Measurements from ENCODE around the gene GPR179. TPM values are rescaled to one million over a fixed set of nuclear protein-coding genes. Genes with fewer than 3 reads are reported as not detected.

The GPR179 gene
- total and polyA plus RNA-seq, 2 donors (not counting 3 experiments of a cell fraction or from before 2014, with no cell fraction given): not detected

GRCh38 chr17:38351412-38352222, 7.9 kb upstream of the GPR179 start, which contains the start of gene SOCS7:
Gene SOCS7 (plus strand): TSS chr17:38351844. CDS start chr17:38352053, 209 bp downstream.
- Histone ChIP-seq H3K4me1 (ENCODE audit: control insufficient read depth, extremely low read depth, insufficient read depth, low read length) (peaks cover 8% of the 10 kb centered on the region), H3K9ac (replicated peaks; ENCODE audit: extremely low read depth, insufficient read depth, low read length) (peak within 1 kb of the TSS; percentile 59), H3K27ac (ENCODE audit: insufficient read depth, low read depth, low read length) (peak within 1 kb of the TSS; percentile 21), H3K4me2 (ENCODE audit: insufficient read depth, low read length) (peak within 1 kb of the TSS; percentile 91), H3K9me1 (replicated peaks; ENCODE audit: control insufficient read depth, extremely low read depth, insufficient read depth, low read length) (no peaks in the 10 kb centered on the region), H3K79me2 (ENCODE audit: control insufficient read depth, insufficient read depth, low read length) (peaks cover 3% of the 10 kb centered on the region), H3K27me3 (ENCODE audit: control insufficient read depth in 2 of 2, insufficient read depth in 2 of 2, low read length in 2 of 2) (no peaks in the 10 kb centered on the region), H3K9me3 (replicated peaks; ENCODE audit: control insufficient read depth, insufficient read depth, low read length) (no peaks in the 10 kb centered on the region), H4K20me1 (replicated peaks; ENCODE audit: control insufficient read depth, extremely low read depth, insufficient read depth, low read length) (no peaks in the 10 kb centered on the region), H3K4me3 (replicated peaks in 1 of 3; ENCODE audit: insufficient read depth in 1 of 3, low read depth in 1 of 3, low read length in 3 of 3) (peak within 1 kb of the TSS; percentile 66 to 69 (median 69)), H3K36me3 (ENCODE audit: control insufficient read depth in 2 of 2, extremely low read depth in 1 of 2, insufficient read depth in 2 of 2, low read length in 2 of 2) (no peaks in the 10 kb centered on the region), H2AFZ (ENCODE audit: low read depth, low read length) (peak within 1 kb of the TSS; percentile 93)
- TF ChIP-seq MYC (IDR thresholded peaks at IDR 0.05; ENCODE audit: low read depth, low read length) (no peak), POLR2A (IDR thresholded peaks at IDR 0.05; ENCODE audit: low read depth, low read length) (peak; percentile 64), POLR2AphosphoS5 (IDR thresholded peaks at IDR 0.05; ENCODE audit: insufficient read depth, low read depth, low read length) (peak; percentile 89)
- DNase-seq (ENCODE audit: low read depth, low spot score) (peak; percentile 89), FAIRE-seq (no peak)
- ChIA-PET POLR2A (no interaction called here), CTCF (interaction anchor here (0.6 to 4.7 kb wide), 11 partner anchors 11 to 317 kb away, joined by 3 to 57 read pairs (median 3); no protein-coding TSS in a partner anchor)
- dilution Hi-C loops (cut with MboI; ENCODE audit: extremely low pct_ligation_motif_present, low sequenced_read_pairs): no loop called here
- intact Hi-C loops (cut with micrococcal nuclease): loop anchor here (5.0 kb wide), 1 partner anchor 141 kb away; no protein-coding TSS in a partner anchor
- BruUV-seq (replicated peaks): TSS peak; percentile 92

- FAIRE-seq (no peak), DNase-seq (ENCODE audit: low read depth, low spot score) (no peak)
- BruUV-seq (replicated peaks): no TSS peak
- Histone ChIP-seq H4K20me1 (replicated peaks; ENCODE audit: control insufficient read depth, extremely low read depth, insufficient read depth, low read length) (no peaks in the 10 kb centered on the region), H3K36me3 (ENCODE audit: control insufficient read depth in 2 of 2, extremely low read depth in 1 of 2, insufficient read depth in 2 of 2, low read length in 2 of 2) (no peaks in the 10 kb centered on the region), H3K9ac (replicated peaks; ENCODE audit: extremely low read depth, insufficient read depth, low read length) (no peak overlapping the region), H2AFZ (ENCODE audit: low read depth, low read length) (no peak overlapping the region), H3K27me3 (ENCODE audit: control insufficient read depth in 2 of 2, insufficient read depth in 2 of 2, low read length in 2 of 2) (no peaks in the 10 kb centered on the region), H3K27ac (ENCODE audit: insufficient read depth, low read depth, low read length) (no peak overlapping the region), H3K4me1 (ENCODE audit: control insufficient read depth, extremely low read depth, insufficient read depth, low read length) (peaks cover 8% of the 10 kb centered on the region), H3K4me2 (ENCODE audit: insufficient read depth, low read length) (no peak overlapping the region), H3K4me3 (replicated peaks in 1 of 3; ENCODE audit: insufficient read depth in 1 of 3, low read depth in 1 of 3, low read length in 3 of 3) (no peak overlapping the region), H3K79me2 (ENCODE audit: control insufficient read depth, insufficient read depth, low read length) (peaks cover 3% of the 10 kb centered on the region), H3K9me1 (replicated peaks; ENCODE audit: control insufficient read depth, extremely low read depth, insufficient read depth, low read length) (no peaks in the 10 kb centered on the region), H3K9me3 (replicated peaks; ENCODE audit: control insufficient read depth, insufficient read depth, low read length) (no peaks in the 10 kb centered on the region)
- no peak for TF ChIP-seq EZH2 (IDR thresholded peaks at IDR 0.05; ENCODE audit: borderline replicate concordance, low read depth, low read length, severe bottlenecking)
- no peak for TF ChIP-seq CTCF (IDR thresholded peaks at IDR 0.05; ENCODE audit: extremely low read depth in 1 of 2, insufficient read depth in 1 of 2, low read depth in 1 of 2, low read length in 2 of 2)
- TF ChIP-seq, protein P1, sequence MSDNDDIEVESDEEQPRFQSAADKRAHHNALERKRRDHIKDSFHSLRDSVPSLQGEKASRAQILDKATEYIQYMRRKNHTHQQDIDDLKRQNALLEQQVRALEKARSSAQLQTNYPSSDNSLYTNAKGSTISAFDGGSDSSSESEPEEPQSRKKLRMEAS (IDR thresholded peaks at IDR 0.05; ENCODE audit: insufficient read depth, insufficient read length): no peak
- no peak for TF ChIP-seq POLR2AphosphoS5 (IDR thresholded peaks at IDR 0.05; ENCODE audit: insufficient read depth, low read depth, low read length)
- no peak for TF ChIP-seq JUN (IDR thresholded peaks at IDR 0.05; ENCODE audit: borderline replicate concordance, insufficient read depth, insufficient read length, low read depth)
- TF ChIP-seq MYC (IDR thresholded peaks at IDR 0.05; ENCODE audit: low read depth, low read length): no peak
- TF ChIP-seq FOS (IDR thresholded peaks at IDR 0.05; ENCODE audit: borderline replicate concordance, insufficient read depth, low read length): no peak
- no peak for TF ChIP-seq GATA2 (IDR thresholded peaks at IDR 0.05; ENCODE audit: insufficient read depth, insufficient read length, low read depth, low read length)
- no peak for TF ChIP-seq POLR2A (IDR thresholded peaks at IDR 0.05; ENCODE audit: low read depth, low read length)
- POLR2A ChIA-PET: interaction anchor here (0.6 kb wide), 1 partner anchor 26 kb away, joined by 3 read pairs; no protein-coding TSS in a partner anchor
- CTCF ChIA-PET: interaction anchor here (1.1 to 5.5 kb wide), 18 partner anchors 10 to 235 kb away, joined by 3 to 365 read pairs (median 14); no protein-coding TSS in a partner anchor
- intact Hi-C loops (cut with micrococcal nuclease): loop anchor here (5.0 kb wide), 1 partner anchor 142 kb away; no protein-coding TSS in a partner anchor
- dilution Hi-C loops (cut with MboI; ENCODE audit: extremely low pct_ligation_motif_present, low sequenced_read_pairs): no loop called here
Measured at GRCh38 chr17:38350035-38350434, 6.3 kb upstream of the GPR179 start.

Data from endothelial cell of umbilical vein (primary cell).